Measurements from ENCODE around the gene STXBP5L.
"Not testable (repeated sequence)": the region's sequence is repeated elsewhere in the genome, so short reads cannot be mapped to it uniquely, and the experiment has no call there.

Gene STXBP5L

GRCh38 chr3:121064121-121064520 lies 156.1 kb downstream of the STXBP5L start:
- DNase-seq: no peak

- DNase-seq: no peak
These were observed 164.1 kb downstream of the STXBP5L start for GRCh38 chr3:121072133-121072532.

GRCh38 chr3:121073011-121073410 lies 165.0 kb downstream of the STXBP5L start:
- DNase-seq: no peak

GRCh38 chr3:121075191-121075590 lies 167.2 kb downstream of the STXBP5L start:
- DNase-seq: no peak

- DNase-seq: not testable (repeated sequence)
These were observed 170.5 kb downstream of the STXBP5L start for GRCh38 chr3:121078378-121079101.

GRCh38 chr3:121096953-121097352 lies 188.9 kb downstream of the STXBP5L start:
- DNase-seq: no peak

- not testable (repeated sequence) for DNase-seq
These were observed 203.1 kb downstream of the STXBP5L start for GRCh38 chr3:121111086-121111485.

GRCh38 chr3:121111914-121112612 lies 204.1 kb downstream of the STXBP5L start:
- no peak for DNase-seq

- DNase-seq: no peak
These were observed 218.2 kb downstream of the STXBP5L start for GRCh38 chr3:121126033-121126706.

GRCh38 chr3:121126707-121127035 lies 218.7 kb downstream of the STXBP5L start:
- no peak for DNase-seq

- DNase-seq: no peak
These were observed 244.6 kb downstream of the STXBP5L start for GRCh38 chr3:121152573-121152972.

GRCh38 chr3:121153851-121154250 lies 245.8 kb downstream of the STXBP5L start:
- DNase-seq: no peak

- no peak for DNase-seq
These were observed 247.0 kb downstream of the STXBP5L start for GRCh38 chr3:121155028-121155427.

GRCh38 chr3:121165397-121165837 lies 257.4 kb downstream of the STXBP5L start:
- no peak for DNase-seq

- DNase-seq: no peak
These were observed 259.6 kb downstream of the STXBP5L start for GRCh38 chr3:121167374-121168139.

- DNase-seq: no peak
These were observed 267.1 kb downstream of the STXBP5L start for GRCh38 chr3:121175083-121175482.

GRCh38 chr3:121190626-121191025 lies 282.6 kb downstream of the STXBP5L start:
- not testable (repeated sequence) for DNase-seq

GRCh38 chr3:121202573-121202972 lies 294.6 kb downstream of the STXBP5L start:
- DNase-seq: no peak

- DNase-seq: no peak
These were observed 315.1 kb downstream of the STXBP5L start for GRCh38 chr3:121223116-121223515.

GRCh38 chr3:121228971-121229370 lies 321.0 kb downstream of the STXBP5L start:
- DNase-seq: no peak

GRCh38 chr3:121230194-121230593 lies 322.2 kb downstream of the STXBP5L start:
- DNase-seq: not testable (repeated sequence)

GRCh38 chr3:121231872-121232271 lies 323.9 kb downstream of the STXBP5L start:
- no peak for DNase-seq

All from stimulated activated CD4-positive, alpha-beta T cell treated with anti-CD3 and anti-CD28 coated beads, Interleukin-1b, Interleukin-23, amount 100 ng/mL, for 48 hours (primary cell).